Measurements from ENCODE around the gene GRM8. TPM values are rescaled to one million over a fixed set of nuclear protein-coding genes. Genes with fewer than 3 reads are reported as not detected.

The GRM8 gene
- total RNA-seq, 1 experiment from 2014 or later = 1.8 TPM

GRCh38 chr7:127123220-127123619, 129.5 kb downstream of the GRM8 start:
- Histone ChIP-seq H3K4me2 (ENCODE audit: insufficient read depth, insufficient read length, low read length) (no peak overlapping the region), H3K4me1 (ENCODE audit: insufficient read depth, low read length) (no peaks in the 10 kb centered on the region), H3K27me3 (ENCODE audit: insufficient read depth, low read length) (no peaks in the 10 kb centered on the region), H4K8ac (replicated peaks; ENCODE audit: insufficient read length, low read depth, low read length) (no peak overlapping the region), H3K18ac (ENCODE audit: insufficient read length, low read depth, low read length) (no peak overlapping the region), H3K9me3 (ENCODE audit: control insufficient read depth, low read depth, low read length) (no peaks in the 10 kb centered on the region), H3K79me2 (ENCODE audit: insufficient read depth, low read length) (no peaks in the 10 kb centered on the region), H3K23ac (ENCODE audit: insufficient read length, low read depth, low read length) (no peak overlapping the region), H3K56ac (ENCODE audit: insufficient read length, low read depth, low read length) (no peak overlapping the region), H3K4ac (ENCODE audit: low read depth, low read length) (no peak overlapping the region), H3K79me1 (ENCODE audit: insufficient read depth, low read depth, low read length, poor library complexity, severe bottlenecking) (no peaks in the 10 kb centered on the region), H3T11ph (ENCODE audit: low read length) (no peak overlapping the region), H2BK5ac (ENCODE audit: insufficient read length, low read length) (no peak overlapping the region), H2AK5ac (ENCODE audit: insufficient read length, low read length) (no peak overlapping the region), H4K5ac (ENCODE audit: insufficient read length, low read depth, low read length) (no peak overlapping the region), H3K23me2 (ENCODE audit: insufficient read length, low read depth, low read length, poor library complexity, severe bottlenecking) (no peaks in the 10 kb centered on the region), H3K27ac (ENCODE audit: insufficient read length, low read depth, low read length) (no peak overlapping the region), H2BK20ac (ENCODE audit: low read depth, low read length, poor library complexity, severe bottlenecking) (no peak overlapping the region), H2BK15ac (ENCODE audit: low read depth, low read length) (no peak overlapping the region), H4K91ac (ENCODE audit: insufficient read length, low read depth, low read length) (no peak overlapping the region), H2AFZ (ENCODE audit: low read length) (no peak overlapping the region), H3K14ac (ENCODE audit: insufficient read depth, low read length) (no peak overlapping the region), H2BK12ac (ENCODE audit: insufficient read length, low read depth, low read length) (no peak overlapping the region), H2BK120ac (ENCODE audit: low read depth, low read length, poor library complexity, severe bottlenecking) (no peak overlapping the region), H3K9ac (ENCODE audit: extremely low read depth, insufficient read length, low read length) (no peak overlapping the region), H4K20me1 (ENCODE audit: control insufficient read depth, insufficient read depth, insufficient read length) (no peaks in the 10 kb centered on the region)
- Mint-ChIP-seq H3K9me3 (no peaks in the 10 kb centered on the region), H3K36me3 (ENCODE audit: insufficient read depth in 1 of 3, low read depth in 3 of 3) (no peaks in the 10 kb centered on the region), H3K4me1 (peaks cover 12% of the 10 kb centered on the region in 2 experiments), H3K27me3 (ENCODE audit: low read depth) (no peaks in the 10 kb centered on the region), H3K4me3 (no peak overlapping the region), H3K27ac (no peak overlapping the region)
- no peak for DNase-seq
- no CpG with 5 or more reads among the region's 4 CpGs for WGBS (ENCODE audit: extremely low coverage, insufficient read length, low lambda C conversion rate)
- no peak for TF ChIP-seq CTCF (conservative IDR thresholded peaks at IDR 0.05)

All from H9 (cell line).